H9 (cell line): ENCODE data around the gene CFAP46. TPM values are rescaled to one million over a fixed set of nuclear protein-coding genes. Genes with fewer than 3 reads are reported as not detected.

Experiments
- DNase-seq: peaks from one replicate; pipeline ENCODE4 v3.0.0-alpha.2; 2017
- H2AFZ ChIP-seq: one replicate; pipeline ENCODE4 v1.6.1; 2013; ENCODE audit warnings: mild to moderate bottlenecking, low read length, control low read depth, moderate library complexity
- H2AK5ac ChIP-seq: 2 replicates; pipeline ENCODE4 v1.6.1; 2013; ENCODE audit warnings: low read length, control low read depth, mixed read lengths; ENCODE audit not compliant: insufficient read length
- H2BK120ac ChIP-seq: one replicate; pipeline ENCODE4 v1.6.1; 2013; ENCODE audit warnings: low read depth, mild to moderate bottlenecking, low read length, control low read depth, inconsistent platforms; ENCODE audit not compliant: poor library complexity, severe bottlenecking
- H2BK12ac ChIP-seq: 2 replicates; pipeline ENCODE4 v1.6.1; 2013; ENCODE audit warnings: low read length, control low read depth, mixed read lengths, low read depth; ENCODE audit not compliant: insufficient read length
- H2BK15ac ChIP-seq: 2 replicates; pipeline ENCODE4 v1.6.1; 2013; ENCODE audit warnings: low read depth, low read length, control low read depth
- H2BK20ac ChIP-seq: one replicate; pipeline ENCODE4 v1.6.1; 2013; ENCODE audit warnings: low read depth, mild to moderate bottlenecking, low read length, control low read depth, inconsistent platforms; ENCODE audit not compliant: poor library complexity, severe bottlenecking
- H2BK5ac ChIP-seq: 2 replicates; pipeline ENCODE4 v1.6.1; 2013; ENCODE audit warnings: low read length, control low read depth, mixed read lengths; ENCODE audit not compliant: insufficient read length
- H3K14ac ChIP-seq: 2 replicates; pipeline ENCODE4 v1.6.1; 2013; ENCODE audit warnings: low read length, control low read depth; ENCODE audit not compliant: insufficient read depth
- H3K18ac ChIP-seq: 2 replicates; pipeline ENCODE4 v1.6.1; 2013; ENCODE audit warnings: low read depth, mild to moderate bottlenecking, mixed read lengths, low read length, control low read depth; ENCODE audit not compliant: insufficient read length
- H3K23ac ChIP-seq: 2 replicates; pipeline ENCODE4 v1.6.1; 2013; ENCODE audit warnings: low read length, control low read depth, mixed read lengths, low read depth; ENCODE audit not compliant: insufficient read length
- H3K23me2 ChIP-seq: 2 replicates; pipeline ENCODE4 v1.6.1; 2013; ENCODE audit warnings: low read depth, mild to moderate bottlenecking, mixed read lengths, low read length, control low read depth; ENCODE audit not compliant: insufficient read length, poor library complexity, severe bottlenecking
- H3K27ac ChIP-seq: 2 replicates; pipeline ENCODE4 v1.5.1; 2013; ENCODE audit warnings: low read length, control low read depth, mixed read lengths, low read depth; ENCODE audit not compliant: insufficient read length
- H3K27me3 ChIP-seq: 2 replicates; pipeline ENCODE4 v1.6.1; 2013; ENCODE audit warnings: low read length, control low read depth, inconsistent platforms; ENCODE audit not compliant: insufficient read depth
- H3K4ac ChIP-seq: 2 replicates; pipeline ENCODE4 v1.6.1; 2013; ENCODE audit warnings: low read depth, mild to moderate bottlenecking, control low read depth, inconsistent platforms, low read length, moderate library complexity
- H3K4me1 ChIP-seq: 2 replicates; pipeline ENCODE4 v1.6.1; 2013; ENCODE audit warnings: low read length, control low read depth, inconsistent platforms; ENCODE audit not compliant: insufficient read depth
- H3K4me2 ChIP-seq: 2 replicates; pipeline ENCODE4 v1.6.1; 2013; ENCODE audit warnings: low read length, control low read depth, mixed read lengths; ENCODE audit not compliant: insufficient read length, insufficient read depth
- H3K56ac ChIP-seq: 2 replicates; pipeline ENCODE4 v1.6.1; 2013; ENCODE audit warnings: low read depth, mild to moderate bottlenecking, mixed read lengths, low read length, control low read depth; ENCODE audit not compliant: insufficient read length
- H3K79me1 ChIP-seq: 2 replicates; pipeline ENCODE4 v1.6.1; 2013; ENCODE audit warnings: low read depth, mild to moderate bottlenecking, moderate library complexity, low read length, control low read depth, inconsistent platforms; ENCODE audit not compliant: insufficient read depth, poor library complexity, severe bottlenecking
- H3K79me2 ChIP-seq: 2 replicates; pipeline ENCODE4 v1.6.1; 2013; ENCODE audit warnings: low read length, control low read depth, inconsistent platforms; ENCODE audit not compliant: insufficient read depth
- H3K9ac ChIP-seq: 2 replicates; pipeline ENCODE4 v1.6.1; 2013; ENCODE audit warnings: low read length, control low read depth, mixed read lengths; ENCODE audit not compliant: insufficient read length; ENCODE audit errors: extremely low read depth
- H3K9me3 ChIP-seq: one replicate; pipeline ENCODE4 v1.6.1; 2013; ENCODE audit warnings: low read depth, low read length, inconsistent platforms; ENCODE audit not compliant: control insufficient read depth
- H3T11ph ChIP-seq: one replicate; pipeline ENCODE4 v1.6.1; 2013; ENCODE audit warnings: mild to moderate bottlenecking, low read length, control low read depth, inconsistent platforms
- H4K20me1 ChIP-seq: one replicate; pipeline ENCODE4 v1.6.1; 2013; ENCODE audit not compliant: control insufficient read depth, insufficient read length, insufficient read depth
- H4K5ac ChIP-seq: 2 replicates; pipeline ENCODE4 v1.6.1; 2013; ENCODE audit warnings: low read depth, mild to moderate bottlenecking, mixed read lengths, low read length, control low read depth; ENCODE audit not compliant: insufficient read length
- H4K8ac ChIP-seq: replicated peaks from 2 replicates; pipeline ENCODE4 v1.6.1; 2013; ENCODE audit warnings: low read length, control low read depth, mixed read lengths, low read depth; ENCODE audit not compliant: insufficient read length
- H4K91ac ChIP-seq: 2 replicates; pipeline ENCODE4 v1.6.1; 2013; ENCODE audit warnings: low read depth, mild to moderate bottlenecking, moderate library complexity, mixed read lengths, low read length, control low read depth; ENCODE audit not compliant: insufficient read length
- H3K27ac Mint-ChIP-seq, 3 experiments: 2 replicates in 2 of 3; 3 replicates in 1 of 3; pipeline ENCODE4 v1.8.0; 2020 to 2021; ENCODE audit warnings: mixed read lengths in 3 of 3, mild to moderate bottlenecking in 1 of 3, moderate library complexity in 1 of 3
- H3K27me3 Mint-ChIP-seq: 2 replicates; pipeline ENCODE4 v1.8.0; 2021; ENCODE audit warnings: low read depth, mild to moderate bottlenecking, moderate library complexity, mixed read lengths
- H3K36me3 Mint-ChIP-seq, 3 experiments: 2 replicates in 2 of 3; 3 replicates in 1 of 3; pipeline ENCODE4 v1.8.0; 2020 to 2021; ENCODE audit warnings: low read depth in 3 of 3, mixed read lengths in 3 of 3; ENCODE audit not compliant: insufficient read depth in 1 of 3
- H3K4me1 Mint-ChIP-seq, 2 experiments: 2 replicates each; pipeline ENCODE4 v1.8.0; 2020; ENCODE audit warnings: mixed read lengths in 2 of 2
- H3K4me3 Mint-ChIP-seq, 2 experiments: 2 replicates in 1 of 2; 3 replicates in 1 of 2; pipeline ENCODE4 v1.8.0; 2020 to 2021; ENCODE audit warnings: mild to moderate bottlenecking in 2 of 2, mixed read lengths in 2 of 2, moderate library complexity in 1 of 2
- H3K9me3 Mint-ChIP-seq, 2 experiments: 2 replicates in 1 of 2; 3 replicates in 1 of 2; pipeline ENCODE4 v1.8.0; 2020; ENCODE audit warnings: mild to moderate bottlenecking in 2 of 2, mixed read lengths in 2 of 2, moderate library complexity in 1 of 2
- CTCF ChIP-seq: fragments of 200-600 bp; sonication (generic); conservative IDR thresholded peaks from 3 replicates; pipeline ENCODE4 v1.8.0; 2021; ENCODE audit warnings: antibody characterized with exemption, mild to moderate bottlenecking
- WGBS: extraction: QIAGEN DNeasy Blood & Tissue Kit; methylation state at CpG from one replicate; pipeline ENCODE4 v1.1.7; 2013; ENCODE audit warnings: missing lambda C conversion rate, low lambda C conversion rate, mixed read lengths; ENCODE audit not compliant: insufficient read length; ENCODE audit errors: extremely low coverage; 5-methylcytosine and 5-hydroxymethylcytosine counted together
- total RNA-seq: library from RNA; stranded (reverse); gene quantifications from 2 replicates; pipeline ENCODE4 v1.2.1, GENCODE V29; 2021

CFAP46 gene
- total RNA-seq, 1 experiment from 2014 or later = 3.1 TPM

GRCh38 chr10:132982301-132982989 lies 40.1 kb upstream of the CFAP46 start:
- Histone ChIP-seq H3K23ac (no peak overlapping the region), H3K14ac (no peak overlapping the region; the same call in 1 of the 2 replicates), H4K91ac (no peak overlapping the region), H3K27me3 (no peaks in the 10 kb centered on the region), H2BK15ac (no peak overlapping the region), H2BK20ac (no peak overlapping the region), H2BK120ac (no peak overlapping the region), H3K4ac (no peak overlapping the region), H2BK12ac (no peak overlapping the region), H3K79me1 (no peaks in the 10 kb centered on the region), H3K27ac (no peak overlapping the region), H3K4me1 (no peaks in the 10 kb centered on the region), H3K18ac (no peak overlapping the region), H3K4me2 (no peak overlapping the region), H4K8ac (no peak overlapping the region), H4K5ac (no peak overlapping the region), H3K9me3 (no peaks in the 10 kb centered on the region), H3K56ac (no peak overlapping the region), H3K23me2 (no peaks in the 10 kb centered on the region), H3T11ph (no peak overlapping the region), H4K20me1 (no peaks in the 10 kb centered on the region), H2BK5ac (no peak overlapping the region), H2AFZ (no peak overlapping the region), H3K9ac (no peak overlapping the region), H3K79me2 (no peaks in the 10 kb centered on the region), H2AK5ac (no peak overlapping the region)
- Mint-ChIP-seq H3K9me3 (no peaks in the 10 kb centered on the region), H3K4me3 (no peak overlapping the region), H3K27me3 (peaks cover 11% of the 10 kb centered on the region), H3K4me1 (peaks cover 2 to 12% of the 10 kb centered on the region in 2 experiments), H3K36me3 (no peaks in the 10 kb centered on the region), H3K27ac (no peak overlapping the region)
- no peak for TF ChIP-seq CTCF
- no peak for DNase-seq
- no CpG with 5 or more reads among the region's 36 CpGs for WGBS
